ENCODE data around the gene GKAP1.
"Not testable (repeated sequence)": the region's sequence is repeated elsewhere in the genome, so short reads cannot be mapped to it uniquely, and the experiment has no call there.

GRCh38 chr9:83815120-83815519 lies 2.4 kb downstream of the GKAP1 start:
- TF ChIP-seq POLR2A (IDR thresholded peaks at IDR 0.05) = not testable (repeated sequence)
- TF ChIP-seq, protein P1, sequence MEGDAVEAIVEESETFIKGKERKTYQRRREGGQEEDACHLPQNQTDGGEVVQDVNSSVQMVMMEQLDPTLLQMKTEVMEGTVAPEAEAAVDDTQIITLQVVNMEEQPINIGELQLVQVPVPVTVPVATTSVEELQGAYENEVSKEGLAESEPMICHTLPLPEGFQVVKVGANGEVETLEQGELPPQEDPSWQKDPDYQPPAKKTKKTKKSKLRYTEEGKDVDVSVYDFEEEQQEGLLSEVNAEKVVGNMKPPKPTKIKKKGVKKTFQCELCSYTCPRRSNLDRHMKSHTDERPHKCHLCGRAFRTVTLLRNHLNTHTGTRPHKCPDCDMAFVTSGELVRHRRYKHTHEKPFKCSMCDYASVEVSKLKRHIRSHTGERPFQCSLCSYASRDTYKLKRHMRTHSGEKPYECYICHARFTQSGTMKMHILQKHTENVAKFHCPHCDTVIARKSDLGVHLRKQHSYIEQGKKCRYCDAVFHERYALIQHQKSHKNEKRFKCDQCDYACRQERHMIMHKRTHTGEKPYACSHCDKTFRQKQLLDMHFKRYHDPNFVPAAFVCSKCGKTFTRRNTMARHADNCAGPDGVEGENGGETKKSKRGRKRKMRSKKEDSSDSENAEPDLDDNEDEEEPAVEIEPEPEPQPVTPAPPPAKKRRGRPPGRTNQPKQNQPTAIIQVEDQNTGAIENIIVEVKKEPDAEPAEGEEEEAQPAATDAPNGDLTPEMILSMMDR (IDR thresholded peaks at IDR 0.05) = not testable (repeated sequence)
